WTC11 (cell line): Measurements from ENCODE around the gene PHRF1. TPM values are rescaled to one million over a fixed set of nuclear protein-coding genes. Genes with fewer than 3 reads are reported as not detected.
A peak's percentile ranks its signal among the peaks of the same experiment; 100 is the strongest.

ENCODE experiments used
- ATAC-seq: fragments of 200-7000 bp; cut with Tn5 transposase; 2 replicates; pipeline ENCODE4 v1.10.0; 2021; ENCODE audit warnings: mild to moderate bottlenecking, moderate library complexity
- CTCF ChIA-PET: fragments of 300-600 bp; sonication (Branson Sonifier 250); formaldehyde crosslinking; loops from one replicate; lab custom pipeline; 2021; ENCODE audit warnings: antibody characterized with exemption; lab: Charles Lee
- POLR2A ChIA-PET: fragments of 350-600 bp; sonication (Branson Sonifier 250); formaldehyde crosslinking; loops from one replicate; lab custom pipeline; 2021; ENCODE audit warnings: antibody characterized with exemption; lab: Charles Lee
- DNase-seq: peaks from one replicate; pipeline ENCODE4 v3.0.0; 2021; ENCODE audit warnings: low spot score
- H3K27ac Mint-ChIP-seq: 2 replicates; pipeline ENCODE4 v1.8.0; 2021; ENCODE audit warnings: mixed read lengths
- H3K27me3 Mint-ChIP-seq: 2 replicates; pipeline ENCODE4 v1.8.0; 2021; ENCODE audit warnings: low read depth, mild to moderate bottlenecking, moderate library complexity, mixed read lengths
- H3K36me3 Mint-ChIP-seq: 2 replicates; pipeline ENCODE4 v1.8.0; 2021; ENCODE audit warnings: mixed read lengths
- H3K4me1 Mint-ChIP-seq: 2 replicates; pipeline ENCODE4 v1.8.0; 2022; ENCODE audit warnings: mixed read lengths
- H3K4me3 Mint-ChIP-seq: 2 replicates; pipeline ENCODE4 v1.8.0; 2021; ENCODE audit warnings: mild to moderate bottlenecking, moderate library complexity, mixed read lengths
- H3K9me3 Mint-ChIP-seq: 2 replicates; pipeline ENCODE4 v1.8.0; 2021; ENCODE audit warnings: mixed read lengths
- AR ChIP-seq: fragments of 250-450 bp; sonication (Bioruptor Pico); IDR thresholded peaks from 2 replicates; pipeline ENCODE4 v1.9.0; 2021; ENCODE audit warnings: mild to moderate bottlenecking
- ATF3 ChIP-seq: sonication (generic); formaldehyde crosslinking; conservative IDR thresholded peaks from 2 replicates; pipeline ENCODE4 v1.8.1; 2022; ENCODE audit warnings: mild to moderate bottlenecking, missing genetic modification reagents
- CBFB ChIP-seq: sonication (generic); formaldehyde crosslinking; IDR thresholded peaks from 2 replicates; pipeline ENCODE4 v1.8.1; 2022; ENCODE audit warnings: mild to moderate bottlenecking, low read depth, missing genetic modification reagents
- ESRRA ChIP-seq: sonication (generic); formaldehyde crosslinking; IDR thresholded peaks from 2 replicates; pipeline ENCODE4 v1.8.1; 2022; ENCODE audit warnings: mild to moderate bottlenecking, missing genetic modification reagents, borderline replicate concordance
- FOXP4 ChIP-seq: sonication (generic); formaldehyde crosslinking; IDR thresholded peaks from 2 replicates; pipeline ENCODE4 v1.8.0; 2022; ENCODE audit warnings: mild to moderate bottlenecking, missing genetic modification reagents
- GRHL2 ChIP-seq: fragments of 250-450 bp; sonication (Bioruptor Pico); IDR thresholded peaks from 2 replicates; pipeline ENCODE4 v1.8.0; 2022; ENCODE audit warnings: mild to moderate bottlenecking, moderate library complexity; ENCODE audit not compliant: insufficient replicate concordance, severe bottlenecking
- GTF2I ChIP-seq: fragments of 250-450 bp; sonication (Bioruptor Pico); conservative IDR thresholded peaks from 2 replicates; pipeline ENCODE4 v1.4.0; 2021; ENCODE audit warnings: mild to moderate bottlenecking
- IRF1 ChIP-seq: sonication (generic); formaldehyde crosslinking; IDR thresholded peaks from 2 replicates; pipeline ENCODE4 v1.8.0; 2023; ENCODE audit warnings: missing genetic modification reagents
- JUN ChIP-seq: sonication (generic); formaldehyde crosslinking; IDR thresholded peaks from 2 replicates; pipeline ENCODE4 v1.8.0; 2023; ENCODE audit warnings: mild to moderate bottlenecking, missing genetic modification reagents
- NFE2L1 ChIP-seq: sonication (generic); formaldehyde crosslinking; IDR thresholded peaks from 2 replicates; pipeline ENCODE4 v1.8.1; 2023; ENCODE audit warnings: missing genetic modification reagents
- NR1H2 ChIP-seq: sonication (generic); formaldehyde crosslinking; IDR thresholded peaks from 2 replicates; pipeline ENCODE4 v1.9.0; 2021; ENCODE audit warnings: mild to moderate bottlenecking, moderate library complexity, missing genetic modification reagents
- PREB ChIP-seq: sonication (generic); formaldehyde crosslinking; IDR thresholded peaks from 2 replicates; pipeline ENCODE4 v1.8.1; 2022; ENCODE audit warnings: mild to moderate bottlenecking, missing genetic modification reagents, moderate library complexity, borderline replicate concordance
- RORB ChIP-seq: fragments of 250-450 bp; sonication (Bioruptor Pico); IDR thresholded peaks from 2 replicates; pipeline ENCODE4 v1.9.0; 2021; ENCODE audit warnings: mild to moderate bottlenecking
- SMAD3 ChIP-seq: sonication (generic); formaldehyde crosslinking; IDR thresholded peaks from 2 replicates; pipeline ENCODE4 v1.8.0; 2022; ENCODE audit warnings: missing genetic modification reagents, mild to moderate bottlenecking, borderline replicate concordance
- SOX15 ChIP-seq: fragments of 250-450 bp; sonication (Bioruptor Pico); IDR thresholded peaks from 2 replicates; pipeline ENCODE4 v1.9.0; 2021; ENCODE audit warnings: mild to moderate bottlenecking
- SP1 ChIP-seq: sonication (generic); formaldehyde crosslinking; conservative IDR thresholded peaks from 2 replicates; pipeline ENCODE4 v1.8.1; 2022; ENCODE audit warnings: missing genetic modification reagents
- TP53 ChIP-seq: sonication (generic); formaldehyde crosslinking; IDR thresholded peaks from 2 replicates; pipeline ENCODE4 v1.8.1; 2023; ENCODE audit warnings: mild to moderate bottlenecking, missing genetic modification reagents
- USF2 ChIP-seq: sonication (generic); formaldehyde crosslinking; IDR thresholded peaks from 2 replicates; pipeline ENCODE4 v1.8.1; 2023; ENCODE audit warnings: mild to moderate bottlenecking, missing genetic modification reagents, moderate library complexity
- ZBTB21 ChIP-seq: sonication (generic); formaldehyde crosslinking; IDR thresholded peaks from 2 replicates; pipeline ENCODE4 v1.8.1; 2023; ENCODE audit warnings: mild to moderate bottlenecking, missing genetic modification reagents, borderline replicate concordance
- ZNF219 ChIP-seq: sonication (generic); formaldehyde crosslinking; IDR thresholded peaks from 2 replicates; pipeline ENCODE4 v1.8.0; 2023; ENCODE audit warnings: missing genetic modification reagents, mild to moderate bottlenecking, borderline replicate concordance
- ZNF317 ChIP-seq: sonication (generic); formaldehyde crosslinking; IDR thresholded peaks from 2 replicates; pipeline ENCODE4 v1.8.1; 2023; ENCODE audit warnings: low read depth, mild to moderate bottlenecking, moderate library complexity, missing genetic modification reagents, borderline replicate concordance
- ZSCAN18 ChIP-seq: fragments of 250-450 bp; sonication (Bioruptor Pico); IDR thresholded peaks from 2 replicates; pipeline ENCODE4 v2.1.2; 2022; ENCODE audit warnings: mild to moderate bottlenecking, moderate library complexity
- total RNA-seq: library from RNA; stranded (reverse); gene quantifications from 3 replicates; pipeline ENCODE4 v1.2.3, GENCODE V29; 2021

Gene PHRF1
- total RNA-seq, 1 experiment from 2014 or later = 46.9 TPM

- Mint-ChIP-seq H3K4me1 (0 out of 2 replicates have a peak, but pooled peaks cover 4% of the 10 kb centered on the region), H3K4me3 (peak overlapping the region; percentile 78), H3K27me3 (no peaks in the 10 kb centered on the region), H3K27ac (no peak overlapping the region), H3K9me3 (no peaks in the 10 kb centered on the region), H3K36me3 (peaks cover 5% of the 10 kb centered on the region)
- TF ChIP-seq SP1 (CRISPR knock-in tag) = no peak
- TF ChIP-seq AR (CRISPR knock-in tag) = 0 out of 2 replicates have a peak, but pooled peaks have one; percentile 34
- ATAC-seq (no peak), DNase-seq (no peak)
- ChIA-PET CTCF (interaction anchor here (1.1 kb wide), 1 partner anchor 110 kb away, joined by 3 read pairs; no protein-coding TSS in a partner anchor), POLR2A (interaction anchor here (0.7 to 1.1 kb wide), 2 partner anchors 22 to 642 kb away, joined by 4 read pairs; no protein-coding TSS in a partner anchor)
Observed at GRCh38 chr11:616320-617198, 40.3 kb downstream of the PHRF1 start.

GRCh38 chr11:617199-617911 lies 41.1 kb downstream of the PHRF1 start:
- H3K4me3 Mint-ChIP-seq = no peak overlapping the region
- no peaks in the 10 kb centered on the region for H3K9me3 Mint-ChIP-seq
- ATAC-seq (no peak), DNase-seq (no peak)
- peaks cover under 1% of the 10 kb centered on the region; the same call in 1 of the 2 replicates for H3K36me3 Mint-ChIP-seq
- no peaks in the 10 kb centered on the region for H3K27me3 Mint-ChIP-seq
- H3K4me1 Mint-ChIP-seq = 0 out of 2 replicates have a peak, but pooled peaks cover under 1% of the 10 kb centered on the region
- TF ChIP-seq ESRRA (CRISPR knock-in tag) (no peak), NR1H2 (CRISPR knock-in tag) (no peak), SMAD3 (no peak), TP53 (CRISPR knock-in tag) (no peak), JUN (CRISPR knock-in tag) (no peak), USF2 (CRISPR knock-in tag) (no peak), ZBTB21 (CRISPR knock-in tag) (no peak), PREB (CRISPR knock-in tag) (no peak), CBFB (CRISPR knock-in tag) (no peak), NFE2L1 (no peak), SOX15 (CRISPR knock-in tag) (no peak), ZNF317 (no peak), RORB (CRISPR knock-in tag) (no peak), ZSCAN18 (no peak), ZNF219 (no peak), IRF1 (CRISPR knock-in tag) (no peak), ATF3 (CRISPR knock-in tag) (no peak), FOXP4 (CRISPR knock-in tag) (no peak), GTF2I (CRISPR knock-in tag) (no peak), GRHL2 (CRISPR knock-in tag) (no peak)
- TF ChIP-seq, all 79 proteins: peak for 0
- ChIA-PET CTCF (no interaction called here), POLR2A (interaction anchor here (0.5 kb wide), 1 partner anchor 111 kb away, joined by 4 read pairs; no protein-coding TSS in a partner anchor)
- no peak overlapping the region for H3K27ac Mint-ChIP-seq
